ENCODE data around the gene AKAP11. TPM values are rescaled to one million over a fixed set of nuclear protein-coding genes. Genes with fewer than 3 reads are reported as not detected.

AKAP11 gene
- polyA plus RNA-seq, 1 donor from 2014 or later: 20.9 TPM

DNA sequence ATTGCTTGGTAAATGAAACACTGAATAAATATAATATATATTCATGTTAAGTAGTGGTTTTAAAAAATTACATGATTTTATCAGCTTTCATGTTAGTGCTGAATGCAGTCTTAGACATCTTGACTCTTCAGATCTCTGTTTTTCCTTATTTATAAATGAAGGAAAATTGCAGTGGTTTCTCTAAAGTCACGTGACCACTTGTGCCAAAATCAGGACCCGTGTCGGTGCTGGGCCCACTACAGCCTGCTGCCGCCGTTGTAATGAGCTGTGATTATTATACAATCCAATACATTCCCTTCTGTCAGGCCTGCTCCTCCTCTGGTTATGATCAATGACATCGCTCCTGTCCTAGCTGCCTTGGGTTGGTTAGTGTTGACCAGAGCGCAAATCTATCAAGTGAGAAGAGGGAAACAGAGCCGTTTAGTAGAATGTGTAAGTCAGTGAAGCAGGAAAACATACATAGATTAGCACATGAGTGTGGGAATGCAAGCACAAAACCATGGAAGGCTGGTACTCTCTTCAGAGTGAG is 88.2 kb downstream of the AKAP11 start:
- Histone ChIP-seq H3K27ac (ENCODE audit: low read length) (no peak overlapping the region), H3K27me3 (ENCODE audit: insufficient read depth, low read depth, low read length) (no peaks in the 10 kb centered on the region), H3F3A (ENCODE audit: insufficient read depth, low read length, poor library complexity, severe bottlenecking) (no peaks in the 10 kb centered on the region), H3K9ac (ENCODE audit: low read length) (no peak overlapping the region), H3K79me2 (replicated peaks; ENCODE audit: insufficient read depth, low read length) (no peaks in the 10 kb centered on the region), H3K9me3 (ENCODE audit: low read length) (no peaks in the 10 kb centered on the region), H4K20me1 (ENCODE audit: insufficient read depth) (no peaks in the 10 kb centered on the region), H3K9me2 (ENCODE audit: insufficient read depth, low read length) (no peaks in the 10 kb centered on the region), H3K4me2 (ENCODE audit: low read length) (no peak overlapping the region), H3K36me3 (ENCODE audit: insufficient read depth, low read length) (no peaks in the 10 kb centered on the region), H3K4me3 (ENCODE audit: low read length) (no peak overlapping the region), H2AFZ (ENCODE audit: low read depth, low read length) (no peak overlapping the region)
- TF ChIP-seq POLR2AphosphoS5 (IDR thresholded peaks at IDR 0.05) (no peak), EP300 (conservative IDR thresholded peaks at IDR 0.05; ENCODE audit: poor library complexity, severe bottlenecking) (no peak), RAD21 (conservative IDR thresholded peaks at IDR 0.05) (no peak), SMC3 (conservative IDR thresholded peaks at IDR 0.05; ENCODE audit: poor library complexity) (no peak), MXI1 (conservative IDR thresholded peaks at IDR 0.05; ENCODE audit: poor library complexity, severe bottlenecking) (no peak), EZH2 (IDR thresholded peaks at IDR 0.05; ENCODE audit: borderline replicate concordance, insufficient read depth, low read length, poor library complexity, severe bottlenecking) (no peak), TAF1 (IDR thresholded peaks at IDR 0.05; ENCODE audit: low read depth) (no peak)
- TF ChIP-seq, protein P1, sequence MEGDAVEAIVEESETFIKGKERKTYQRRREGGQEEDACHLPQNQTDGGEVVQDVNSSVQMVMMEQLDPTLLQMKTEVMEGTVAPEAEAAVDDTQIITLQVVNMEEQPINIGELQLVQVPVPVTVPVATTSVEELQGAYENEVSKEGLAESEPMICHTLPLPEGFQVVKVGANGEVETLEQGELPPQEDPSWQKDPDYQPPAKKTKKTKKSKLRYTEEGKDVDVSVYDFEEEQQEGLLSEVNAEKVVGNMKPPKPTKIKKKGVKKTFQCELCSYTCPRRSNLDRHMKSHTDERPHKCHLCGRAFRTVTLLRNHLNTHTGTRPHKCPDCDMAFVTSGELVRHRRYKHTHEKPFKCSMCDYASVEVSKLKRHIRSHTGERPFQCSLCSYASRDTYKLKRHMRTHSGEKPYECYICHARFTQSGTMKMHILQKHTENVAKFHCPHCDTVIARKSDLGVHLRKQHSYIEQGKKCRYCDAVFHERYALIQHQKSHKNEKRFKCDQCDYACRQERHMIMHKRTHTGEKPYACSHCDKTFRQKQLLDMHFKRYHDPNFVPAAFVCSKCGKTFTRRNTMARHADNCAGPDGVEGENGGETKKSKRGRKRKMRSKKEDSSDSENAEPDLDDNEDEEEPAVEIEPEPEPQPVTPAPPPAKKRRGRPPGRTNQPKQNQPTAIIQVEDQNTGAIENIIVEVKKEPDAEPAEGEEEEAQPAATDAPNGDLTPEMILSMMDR (IDR thresholded peaks at IDR 0.05; ENCODE audit: poor library complexity, severe bottlenecking): no peak
- TF ChIP-seq, protein P2, sequence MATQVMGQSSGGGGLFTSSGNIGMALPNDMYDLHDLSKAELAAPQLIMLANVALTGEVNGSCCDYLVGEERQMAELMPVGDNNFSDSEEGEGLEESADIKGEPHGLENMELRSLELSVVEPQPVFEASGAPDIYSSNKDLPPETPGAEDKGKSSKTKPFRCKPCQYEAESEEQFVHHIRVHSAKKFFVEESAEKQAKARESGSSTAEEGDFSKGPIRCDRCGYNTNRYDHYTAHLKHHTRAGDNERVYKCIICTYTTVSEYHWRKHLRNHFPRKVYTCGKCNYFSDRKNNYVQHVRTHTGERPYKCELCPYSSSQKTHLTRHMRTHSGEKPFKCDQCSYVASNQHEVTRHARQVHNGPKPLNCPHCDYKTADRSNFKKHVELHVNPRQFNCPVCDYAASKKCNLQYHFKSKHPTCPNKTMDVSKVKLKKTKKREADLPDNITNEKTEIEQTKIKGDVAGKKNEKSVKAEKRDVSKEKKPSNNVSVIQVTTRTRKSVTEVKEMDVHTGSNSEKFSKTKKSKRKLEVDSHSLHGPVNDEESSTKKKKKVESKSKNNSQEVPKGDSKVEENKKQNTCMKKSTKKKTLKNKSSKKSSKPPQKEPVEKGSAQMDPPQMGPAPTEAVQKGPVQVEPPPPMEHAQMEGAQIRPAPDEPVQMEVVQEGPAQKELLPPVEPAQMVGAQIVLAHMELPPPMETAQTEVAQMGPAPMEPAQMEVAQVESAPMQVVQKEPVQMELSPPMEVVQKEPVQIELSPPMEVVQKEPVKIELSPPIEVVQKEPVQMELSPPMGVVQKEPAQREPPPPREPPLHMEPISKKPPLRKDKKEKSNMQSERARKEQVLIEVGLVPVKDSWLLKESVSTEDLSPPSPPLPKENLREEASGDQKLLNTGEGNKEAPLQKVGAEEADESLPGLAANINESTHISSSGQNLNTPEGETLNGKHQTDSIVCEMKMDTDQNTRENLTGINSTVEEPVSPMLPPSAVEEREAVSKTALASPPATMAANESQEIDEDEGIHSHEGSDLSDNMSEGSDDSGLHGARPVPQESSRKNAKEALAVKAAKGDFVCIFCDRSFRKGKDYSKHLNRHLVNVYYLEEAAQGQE (IDR thresholded peaks at IDR 0.05; ENCODE audit: borderline replicate concordance): no peak

DNA sequence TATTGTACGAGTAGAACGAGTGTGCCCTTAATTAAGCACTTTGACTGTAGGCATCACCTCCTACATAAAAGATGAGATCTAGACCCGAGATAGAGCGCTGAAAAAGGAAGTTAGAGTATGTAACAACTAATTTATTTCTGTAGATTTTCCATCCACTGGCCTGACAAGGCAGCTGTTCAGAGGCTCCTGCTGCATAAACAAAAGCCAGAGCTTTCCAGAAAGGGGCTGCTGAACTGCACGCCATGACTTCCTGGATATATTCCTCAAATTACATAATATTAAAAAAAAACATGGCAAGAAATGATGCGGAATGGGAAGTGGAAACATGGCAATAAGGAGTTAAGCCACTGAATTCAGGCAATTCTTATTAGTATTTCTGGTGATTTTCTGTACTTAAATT is 89.7 kb downstream of the AKAP11 start:
- H3F3A ChIP-seq (ENCODE audit: insufficient read depth, low read length, poor library complexity, severe bottlenecking): no peaks in the 10 kb centered on the region
- no peak overlapping the region for H3K27ac ChIP-seq (ENCODE audit: low read length)
- no peaks in the 10 kb centered on the region for H3K9me2 ChIP-seq (ENCODE audit: insufficient read depth, low read length)
- no peak overlapping the region for H3K4me3 ChIP-seq (ENCODE audit: low read length)
- H4K20me1 ChIP-seq (ENCODE audit: insufficient read depth): no peaks in the 10 kb centered on the region
- H3K27me3 ChIP-seq (ENCODE audit: insufficient read depth, low read depth, low read length): no peaks in the 10 kb centered on the region
- no peak overlapping the region for H3K9ac ChIP-seq (ENCODE audit: low read length)
- no peaks in the 10 kb centered on the region for H3K36me3 ChIP-seq (ENCODE audit: insufficient read depth, low read length)
- H3K79me2 ChIP-seq (replicated peaks; ENCODE audit: insufficient read depth, low read length): no peaks in the 10 kb centered on the region
- no peak overlapping the region for H2AFZ ChIP-seq (ENCODE audit: low read depth, low read length)
- no peak for TF ChIP-seq RAD21 (conservative IDR thresholded peaks at IDR 0.05)
- no peak for TF ChIP-seq MXI1 (conservative IDR thresholded peaks at IDR 0.05; ENCODE audit: poor library complexity, severe bottlenecking)
- no peak for TF ChIP-seq EP300 (conservative IDR thresholded peaks at IDR 0.05; ENCODE audit: poor library complexity, severe bottlenecking)
- TF ChIP-seq EZH2 (IDR thresholded peaks at IDR 0.05; ENCODE audit: borderline replicate concordance, insufficient read depth, low read length, poor library complexity, severe bottlenecking): no peak
- no peak for TF ChIP-seq POLR2AphosphoS5 (IDR thresholded peaks at IDR 0.05)
- TF ChIP-seq SMC3 (conservative IDR thresholded peaks at IDR 0.05; ENCODE audit: poor library complexity): no peak
- TF ChIP-seq TAF1 (IDR thresholded peaks at IDR 0.05; ENCODE audit: low read depth): no peak
- TF ChIP-seq, protein P2 (IDR thresholded peaks at IDR 0.05; ENCODE audit: borderline replicate concordance): no peak
- TF ChIP-seq, protein P1 (IDR thresholded peaks at IDR 0.05; ENCODE audit: poor library complexity, severe bottlenecking): no peak
- no peak overlapping the region for H3K4me2 ChIP-seq (ENCODE audit: low read length)
- H3K9me3 ChIP-seq (ENCODE audit: low read length): no peaks in the 10 kb centered on the region

Data from neural cell (in vitro differentiated cells).